Activated CD8-positive, alpha-beta T cell treated with anti-CD3 and anti-CD28 coated beads for 36 hours (primary cell): ENCODE measurements around the gene SCAF8. TPM values are rescaled to one million over a fixed set of nuclear protein-coding genes. Genes with fewer than 3 reads are reported as not detected.

ENCODE experiments used
- ATAC-seq: fragments of 200-7000 bp; cut with Tn5 transposase; one replicate; pipeline ENCODE4 v1.10.0; 2021; ENCODE audit warnings: mild to moderate bottlenecking, moderate library complexity
- CTCF ChIA-PET: fragments of 350-600 bp; sonication (Branson Sonifier 250); formaldehyde crosslinking; loops from one replicate; lab custom pipeline; 2021; ENCODE audit warnings: antibody characterized with exemption; lab: Charles Lee
- POLR2A ChIA-PET: fragments of 350-600 bp; sonication (Branson Sonifier 250); formaldehyde crosslinking; loops from one replicate; lab custom pipeline; 2021; ENCODE audit warnings: antibody characterized with exemption; lab: Charles Lee
- DNase-seq: peaks from one replicate; pipeline ENCODE4 v3.0.0-alpha.2; 2020
- H3K27ac Mint-ChIP-seq: one replicate; pipeline ENCODE4 v1.8.0; 2021; ENCODE audit warnings: mild to moderate bottlenecking, mixed read lengths
- H3K27me3 Mint-ChIP-seq: one replicate; pipeline ENCODE4 v1.8.0; 2021; ENCODE audit warnings: mixed read lengths
- H3K36me3 Mint-ChIP-seq: one replicate; pipeline ENCODE4 v1.8.0; 2021; ENCODE audit warnings: low read depth, mixed read lengths
- H3K4me1 Mint-ChIP-seq: one replicate; pipeline ENCODE4 v1.8.0; 2021; ENCODE audit warnings: low read depth, mixed read lengths
- H3K4me3 Mint-ChIP-seq: one replicate; pipeline ENCODE4 v1.8.0; 2021; ENCODE audit warnings: mild to moderate bottlenecking, moderate library complexity, mixed read lengths
- H3K9me3 Mint-ChIP-seq: one replicate; pipeline ENCODE4 v1.8.0; 2021; ENCODE audit warnings: mixed read lengths
- CTCF ChIP-seq: fragments of 200-600 bp; IDR thresholded peaks from one replicate; pipeline ENCODE4 v1.8.0; 2022; ENCODE audit warnings: antibody characterized with exemption, mild to moderate bottlenecking
- intact Hi-C: fragments of 100-400 bp; cut with micrococcal nuclease; formaldehyde crosslinking; loops from one replicate; pipeline ENCODE4 v1.10.0; 2022
- total RNA-seq, 2 experiments: library from RNA; stranded (reverse); gene quantifications; one replicate each; pipeline ENCODE4 v1.2.3, GENCODE V29; 2021

The SCAF8 gene
- total RNA-seq, 2 experiments from 2014 or later = 31.3 to 32.9 TPM

DNA sequence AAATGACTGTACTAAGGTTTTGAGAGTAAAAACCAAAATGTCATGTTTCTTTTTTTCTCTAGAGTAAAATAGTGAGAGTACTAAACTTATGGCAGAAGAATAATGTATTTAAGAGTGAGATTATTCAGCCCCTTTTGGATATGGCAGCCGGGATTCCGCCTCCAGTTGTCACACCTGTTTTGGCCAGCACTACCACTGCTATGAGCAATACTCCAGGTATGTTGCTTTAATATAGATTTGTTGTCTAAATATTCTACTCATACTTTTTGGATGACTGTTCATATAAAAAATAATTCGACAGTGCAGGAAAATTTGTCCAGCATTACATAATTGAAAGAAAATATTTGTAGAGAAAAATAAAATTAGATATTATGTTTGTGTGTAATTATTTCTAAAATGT lies 59.5 kb downstream of the SCAF8 start:
- intact Hi-C loops = no loop called here
- ChIA-PET CTCF (no interaction called here), POLR2A (no interaction called here)
- no peaks in the 10 kb centered on the region for H3K9me3 Mint-ChIP-seq
- TF ChIP-seq CTCF = no peak
- H3K4me3 Mint-ChIP-seq = no peak overlapping the region
- ATAC-seq = no peak
- H3K27ac Mint-ChIP-seq = no peak overlapping the region
- peaks cover 27% of the 10 kb centered on the region for H3K36me3 Mint-ChIP-seq
- no peaks in the 10 kb centered on the region for H3K27me3 Mint-ChIP-seq
- no peak for DNase-seq
- H3K4me1 Mint-ChIP-seq = peaks cover 15% of the 10 kb centered on the region

- H3K36me3 Mint-ChIP-seq = peaks cover 38% of the 10 kb centered on the region
- H3K4me3 Mint-ChIP-seq = no peak overlapping the region
- ATAC-seq (no peak), DNase-seq (no peak)
- no peak for TF ChIP-seq CTCF
- CTCF ChIA-PET = interaction anchor here (1.2 to 13.1 kb wide), 2 partner anchors 10 to 121 kb away, joined by 3 to 233 read pairs; no protein-coding TSS in a partner anchor
- H3K4me1 Mint-ChIP-seq = peaks cover 34% of the 10 kb centered on the region
- H3K9me3 Mint-ChIP-seq = no peaks in the 10 kb centered on the region
- no peaks in the 10 kb centered on the region for H3K27me3 Mint-ChIP-seq
- intact Hi-C loops = no loop called here
- H3K27ac Mint-ChIP-seq = no peak overlapping the region
- POLR2A ChIA-PET = interaction anchor here (0.9 kb wide), 1 partner anchor 43 kb away, joined by 3 read pairs; no protein-coding TSS in a partner anchor
Observed at GRCh38 chr6:154796484-154796883, 63.3 kb downstream of the SCAF8 start.

DNA sequence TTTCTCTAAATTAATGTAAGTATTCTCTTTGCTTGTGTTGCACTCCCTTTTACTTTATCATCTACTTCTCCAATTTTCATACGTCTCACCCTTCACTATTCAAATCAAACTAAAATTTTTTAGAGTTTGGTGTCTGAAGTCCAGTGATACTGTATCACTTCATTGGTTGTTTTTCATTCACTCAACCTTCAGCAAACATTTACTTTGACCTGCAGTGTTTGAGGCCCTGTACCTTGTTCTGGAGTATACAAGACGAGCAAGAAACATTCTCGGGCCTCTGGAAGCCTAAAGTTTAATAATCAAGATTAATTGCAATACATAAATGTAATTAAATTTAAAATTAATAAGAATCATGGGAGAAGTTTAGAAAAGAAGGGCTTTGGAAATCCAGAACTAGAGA lies 64.6 kb downstream of the SCAF8 start:
- no peaks in the 10 kb centered on the region for H3K9me3 Mint-ChIP-seq
- ATAC-seq = no peak
- no peak for TF ChIP-seq CTCF
- H3K4me1 Mint-ChIP-seq = peaks cover 28% of the 10 kb centered on the region
- no peak overlapping the region for H3K4me3 Mint-ChIP-seq
- H3K27me3 Mint-ChIP-seq = no peaks in the 10 kb centered on the region
- intact Hi-C loops = no loop called here
- ChIA-PET CTCF (interaction anchor here (13.1 kb wide), 1 partner anchor 123 kb away, joined by 233 read pairs; no protein-coding TSS in a partner anchor), POLR2A (interaction anchor here (0.7 kb wide), 1 partner anchor 28 kb away, joined by 3 read pairs; no protein-coding TSS in a partner anchor)
- DNase-seq = no peak
- H3K27ac Mint-ChIP-seq = no peak overlapping the region
- peaks cover 33% of the 10 kb centered on the region for H3K36me3 Mint-ChIP-seq

- intact Hi-C loops = no loop called here
- peaks cover 29% of the 10 kb centered on the region for H3K36me3 Mint-ChIP-seq
- DNase-seq = no peak
Observed at GRCh38 chr6:154800338-154800737, 67.1 kb downstream of the SCAF8 start.

More at GRCh38 chr6:154800338-154800737, 67.1 kb downstream of the SCAF8 start:
- peak; percentile 76 for ATAC-seq
- Mint-ChIP-seq H3K4me1 (peaks cover 29% of the 10 kb centered on the region), H3K27me3 (no peaks in the 10 kb centered on the region), H3K4me3 (no peak overlapping the region), H3K9me3 (no peaks in the 10 kb centered on the region), H3K27ac (peak overlapping the region; percentile 60)
- no peak for TF ChIP-seq CTCF
- ChIA-PET POLR2A (no interaction called here), CTCF (interaction anchor here (13.1 kb wide), 1 partner anchor 125 kb away, joined by 233 read pairs; no protein-coding TSS in a partner anchor)
